Stimulated activated CD4-positive, alpha-beta T cell treated with anti-CD3 and anti-CD28 coated beads, Interleukin-12 subunit alpha, Interleukin-12 subunit beta, amount 100 ng/mL, for 24 hours (primary cell): Measurements from ENCODE around the gene SIX2.

Source experiments
- DNase-seq, 2 experiments: peaks; one replicate each; pipeline ENCODE4 v3.0.0-alpha.2; 2020; ENCODE audit warnings: low read depth in 2 of 2

The SIX2 gene

GRCh38 chr2:44967056-44967455, 42.2 kb downstream of the SIX2 start:
- DNase-seq, result no peak

GRCh38 chr2:44965684-44966083, 43.6 kb downstream of the SIX2 start:
- DNase-seq, result no peak

GRCh38 chr2:44964752-44965236, 44.5 kb downstream of the SIX2 start:
- no peak for DNase-seq

- DNase-seq, result no peak
These were observed 47.0 kb downstream of the SIX2 start for GRCh38 chr2:44962176-44962695.

- no peak for DNase-seq
These were observed 48.4 kb downstream of the SIX2 start for GRCh38 chr2:44960871-44961270.

- no peak for DNase-seq
These were observed 49.4 kb downstream of the SIX2 start for GRCh38 chr2:44959855-44960254.

GRCh38 chr2:44957656-44958327, 51.5 kb downstream of the SIX2 start:
- DNase-seq, result no peak

- DNase-seq, result no peak
These were observed 52.4 kb downstream of the SIX2 start for GRCh38 chr2:44956843-44957242.

- DNase-seq, result peak; percentile 55 to 78
These were observed 53.5 kb downstream of the SIX2 start for GRCh38 chr2:44955593-44956392.
